NCI-H1694 treated with DMSO at 0.1 percent for 48 hours (cell line): ENCODE data around the gene ATP10D.

Experiments
- DNase-seq: peaks from one replicate; lab custom pipeline; 2025; lab: John Stamatoyannopoulos, UW

The ATP10D gene

GRCh38 chr4:47590325-47590724, 105.2 kb downstream of the ATP10D start:
- no peak for DNase-seq

DNA sequence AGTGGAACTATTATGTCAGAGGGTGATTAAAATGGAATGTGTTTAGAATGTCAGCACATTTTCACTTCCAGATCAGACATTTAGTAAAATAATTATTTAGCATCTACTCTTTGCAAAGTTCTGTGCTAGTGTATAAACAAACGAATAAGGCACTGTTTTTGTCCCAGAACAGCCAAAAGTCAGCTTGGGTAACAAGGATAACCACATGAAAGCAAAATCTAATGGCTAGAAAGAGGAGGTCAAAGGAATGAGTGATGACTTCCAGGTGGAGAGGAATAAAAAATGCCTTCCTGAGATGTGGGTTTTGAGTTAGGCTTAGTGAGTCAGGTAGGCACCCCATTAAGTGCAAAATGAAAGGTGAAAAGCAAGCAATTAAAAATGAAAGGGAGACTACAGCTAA, 112.6 kb downstream of the ATP10D start:
- no peak for DNase-seq

DNA sequence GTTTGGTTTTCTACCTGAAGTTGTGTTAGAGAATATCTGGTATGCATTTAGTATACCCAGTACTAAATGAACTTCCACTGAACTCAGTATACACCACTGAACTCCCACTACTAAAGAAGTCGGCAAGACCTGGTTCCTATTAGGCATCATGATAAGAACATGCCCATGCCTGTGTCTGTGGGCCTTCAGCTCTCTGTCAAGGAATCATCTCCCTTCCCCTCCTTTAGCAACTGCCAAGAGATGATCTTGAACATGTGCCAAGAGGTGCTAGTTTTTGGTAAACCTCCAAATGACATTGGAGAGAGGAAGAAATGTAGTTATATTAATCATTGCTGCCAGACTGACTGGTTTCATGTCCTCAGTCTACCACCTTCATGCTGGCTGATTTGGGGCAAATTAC, 113.2 kb downstream of the ATP10D start:
- no peak for DNase-seq

DNA sequence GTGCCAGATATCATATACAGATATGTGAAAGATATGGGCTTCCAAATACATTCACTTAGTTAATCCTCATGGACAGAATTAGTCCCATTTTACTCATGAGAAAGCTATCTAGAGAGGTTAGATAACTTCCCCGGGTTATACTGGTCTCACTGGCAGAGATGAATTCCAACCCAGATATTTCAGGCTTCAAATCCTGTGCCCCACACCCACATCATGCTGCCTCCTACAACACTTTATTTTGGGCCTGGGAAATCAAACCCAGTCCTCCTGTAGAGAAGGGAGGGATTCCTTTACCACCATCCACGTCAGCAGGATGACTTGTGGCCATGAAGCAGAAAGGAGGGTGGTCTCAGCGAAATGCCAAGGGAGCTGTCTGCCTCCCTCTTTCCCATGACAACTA, 113.8 kb downstream of the ATP10D start:
- DNase-seq = no peak

- no peak for DNase-seq
Observed at GRCh38 chr4:47606482-47606881, 121.4 kb downstream of the ATP10D start.

- DNase-seq = no peak
Observed at GRCh38 chr4:47612116-47613023, 127.3 kb downstream of the ATP10D start.

- DNase-seq = no peak
Observed at GRCh38 chr4:47615385-47615784, 130.3 kb downstream of the ATP10D start.

DNA sequence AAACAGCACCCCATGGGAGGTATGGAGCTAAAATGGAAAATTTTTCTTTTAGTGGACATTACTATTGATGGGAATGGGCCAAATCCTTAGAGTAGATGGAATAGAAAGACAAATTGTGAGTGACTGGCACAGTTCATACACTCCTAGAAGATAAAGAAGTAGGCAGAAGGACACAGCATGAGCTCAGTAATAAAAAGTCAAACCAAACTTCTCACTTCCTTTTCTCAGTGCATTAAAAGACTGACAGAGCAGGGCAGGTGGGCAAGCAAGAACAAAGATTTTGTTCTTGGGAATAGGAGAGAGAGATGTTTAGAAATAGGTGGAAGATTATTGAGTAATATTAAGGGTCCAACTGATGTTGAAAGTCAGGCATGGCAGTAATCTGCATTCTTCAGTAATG, 132.5 kb downstream of the ATP10D start:
- DNase-seq = no peak

- no peak for DNase-seq
Observed at GRCh38 chr4:47619691-47620090, 134.6 kb downstream of the ATP10D start.

- no peak for DNase-seq
Observed at GRCh38 chr4:47621181-47621580, 136.1 kb downstream of the ATP10D start.

GRCh38 chr4:47624031-47624441, 139.0 kb downstream of the ATP10D start:
- no peak for DNase-seq

- no peak for DNase-seq
Observed at GRCh38 chr4:47631161-47631560, 146.1 kb downstream of the ATP10D start.

DNA sequence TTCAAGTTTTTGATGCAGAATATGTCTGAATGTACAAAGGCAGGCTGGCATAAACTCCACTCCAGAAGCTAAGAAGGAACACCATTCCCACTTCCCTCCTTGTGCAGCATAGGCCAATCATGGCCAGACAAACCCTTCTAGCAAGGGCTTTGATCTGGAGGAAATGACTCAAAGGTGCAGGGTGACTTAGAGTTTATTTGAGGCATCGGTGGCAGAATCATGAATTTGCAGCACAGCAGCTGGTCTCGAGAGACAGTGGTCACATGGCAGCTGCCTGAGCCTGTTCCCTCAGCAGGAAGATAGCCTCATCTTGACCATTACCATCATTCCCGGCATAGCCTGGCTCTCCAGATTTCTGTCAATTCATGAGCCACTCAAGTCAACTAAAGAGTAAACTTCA, 154.5 kb downstream of the ATP10D start:
- DNase-seq = no peak

DNA sequence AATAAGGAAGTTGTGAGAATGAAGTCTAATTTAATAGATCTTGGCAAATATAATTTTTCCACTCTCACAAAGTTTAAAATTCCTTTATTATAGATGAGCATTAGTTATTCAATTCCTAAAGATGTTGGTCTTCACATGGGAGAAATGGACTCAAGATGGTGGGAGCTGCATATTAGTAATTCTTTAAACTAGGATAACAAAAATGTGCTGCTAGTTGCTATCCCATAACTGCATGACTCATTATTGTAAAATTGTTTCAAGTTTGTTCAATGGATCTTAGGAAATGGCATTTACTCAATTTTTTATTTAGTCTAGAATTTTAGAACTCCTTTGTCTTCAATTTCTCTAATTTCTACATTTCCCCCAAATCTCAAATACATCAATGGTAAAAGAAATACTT, 155.8 kb downstream of the ATP10D start:
- no peak for DNase-seq

DNA sequence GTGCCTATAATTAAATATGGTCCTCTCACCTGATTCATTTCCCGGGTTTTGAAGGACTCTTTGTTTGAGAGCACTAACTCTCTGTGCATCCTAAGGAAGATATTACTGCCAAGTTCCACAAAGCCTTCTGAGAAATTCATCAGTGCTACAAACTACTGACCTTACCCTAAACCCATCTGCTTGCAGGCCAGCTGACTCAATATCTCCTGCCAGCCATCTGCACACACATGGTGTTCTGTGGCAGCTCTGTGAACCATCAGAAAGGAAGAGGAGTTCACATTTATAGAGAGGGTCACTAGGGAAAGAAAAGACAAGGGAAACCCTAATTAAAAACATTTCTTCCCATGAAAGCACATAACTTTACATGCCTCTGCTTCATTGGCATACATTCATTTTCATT, 156.7 kb downstream of the ATP10D start:
- DNase-seq = no peak

DNA sequence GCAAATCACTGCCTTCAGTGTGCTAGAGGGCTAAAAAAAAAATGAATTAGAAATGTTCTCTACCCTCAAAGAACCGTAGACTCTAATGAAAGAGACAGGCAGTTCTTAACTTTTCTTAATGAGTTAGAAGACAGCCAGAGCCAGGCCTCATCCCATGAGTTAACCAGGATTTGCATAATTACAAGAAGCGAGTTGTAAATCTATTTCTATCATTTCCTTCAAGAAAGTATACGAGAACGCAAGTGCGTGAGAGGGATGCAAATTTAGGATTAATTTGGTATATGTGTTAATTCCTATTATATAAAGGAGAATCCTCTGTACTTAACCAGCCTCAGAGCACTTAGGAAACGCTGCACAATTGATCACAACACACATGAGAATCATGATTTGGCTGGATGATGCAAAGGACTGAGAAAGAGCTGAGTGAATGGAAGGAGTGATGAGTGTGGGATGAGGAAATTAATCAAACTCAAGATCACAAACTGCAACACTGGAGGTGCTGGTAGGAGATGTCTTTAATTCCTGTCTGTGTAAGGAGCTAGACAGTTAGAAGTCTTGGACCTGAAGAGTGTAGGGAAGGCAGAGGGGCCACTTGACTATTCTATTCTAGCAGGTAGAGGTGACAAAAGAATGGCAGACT, 157.2 kb downstream of the ATP10D start:
- no peak for DNase-seq
